Memory B cell (primary cell): Measurements from ENCODE around the gene COL23A1.
A peak's percentile ranks its signal among the peaks of the same experiment; 100 is the strongest.
"Not testable (repeated sequence)": the region's sequence is repeated elsewhere in the genome, so short reads cannot be mapped to it uniquely, and the experiment has no call there.

Source experiments
- ATAC-seq: fragments of 150-1000 bp; cut with Tn5 transposase; 2 replicates; pipeline ENCODE4 v1.10.0; 2021; ENCODE audit warnings: low read depth, mild to moderate bottlenecking, moderate library complexity
- DNase-seq, 2 donors: peaks; one replicate each; pipeline ENCODE4 v3.0.0; 2022; ENCODE audit warnings: low spot score in 2 of 2
- H3K27ac Mint-ChIP-seq: one replicate; pipeline ENCODE4 v1.8.0; 2022; ENCODE audit warnings: mild to moderate bottlenecking, moderate library complexity, mixed read lengths
- H3K27me3 Mint-ChIP-seq: one replicate; pipeline ENCODE4 v1.8.0; 2022; ENCODE audit warnings: mixed read lengths
- H3K36me3 Mint-ChIP-seq: one replicate; pipeline ENCODE4 v1.8.0; 2022; ENCODE audit warnings: mild to moderate bottlenecking, mixed read lengths
- H3K4me1 Mint-ChIP-seq: one replicate; pipeline ENCODE4 v1.8.0; 2022; ENCODE audit warnings: mixed read lengths
- H3K4me3 Mint-ChIP-seq: one replicate; pipeline ENCODE4 v1.8.0; 2022; ENCODE audit warnings: mild to moderate bottlenecking, moderate library complexity, mixed read lengths
- H3K9me3 Mint-ChIP-seq: one replicate; pipeline ENCODE4 v1.8.0; 2022; ENCODE audit warnings: mixed read lengths

The COL23A1 gene

GRCh38 chr5:178314061-178314660 is 276.0 kb downstream of the COL23A1 start:
- peaks cover 3% of the 10 kb centered on the region for H3K36me3 Mint-ChIP-seq
- no peak overlapping the region for H3K4me3 Mint-ChIP-seq
- H3K27me3 Mint-ChIP-seq, result peaks cover 4% of the 10 kb centered on the region
- H3K4me1 Mint-ChIP-seq, result no peaks in the 10 kb centered on the region
- ATAC-seq (no peak), DNase-seq (no peak)
- H3K9me3 Mint-ChIP-seq, result peaks cover 7% of the 10 kb centered on the region
- H3K27ac Mint-ChIP-seq, result no peak overlapping the region

GRCh38 chr5:178313316-178313715 is 276.9 kb downstream of the COL23A1 start:
- no peak overlapping the region for H3K27ac Mint-ChIP-seq
- H3K9me3 Mint-ChIP-seq, result peaks cover 7% of the 10 kb centered on the region
- ATAC-seq (no peak), DNase-seq (no peak)
- peaks cover 3% of the 10 kb centered on the region for H3K36me3 Mint-ChIP-seq
- H3K4me3 Mint-ChIP-seq, result no peak overlapping the region
- peaks cover 4% of the 10 kb centered on the region for H3K27me3 Mint-ChIP-seq
- no peaks in the 10 kb centered on the region for H3K4me1 Mint-ChIP-seq

- no peaks in the 10 kb centered on the region for H3K4me1 Mint-ChIP-seq
- peaks cover 4% of the 10 kb centered on the region for H3K27me3 Mint-ChIP-seq
- DNase-seq (no peak), ATAC-seq (no peak)
- H3K27ac Mint-ChIP-seq, result no peak overlapping the region
- H3K4me3 Mint-ChIP-seq, result no peak overlapping the region
- peaks cover 7% of the 10 kb centered on the region for H3K9me3 Mint-ChIP-seq
- peaks cover 3% of the 10 kb centered on the region for H3K36me3 Mint-ChIP-seq
These were observed 277.3 kb downstream of the COL23A1 start for GRCh38 chr5:178312880-178313282.

GRCh38 chr5:178310130-178310865 is 279.9 kb downstream of the COL23A1 start:
- Mint-ChIP-seq H3K4me3 (no peak overlapping the region), H3K27ac (no peak overlapping the region), H3K36me3 (no peaks in the 10 kb centered on the region), H3K4me1 (peaks cover 4% of the 10 kb centered on the region), H3K9me3 (no peaks in the 10 kb centered on the region), H3K27me3 (peaks cover 14% of the 10 kb centered on the region)
- DNase-seq (no peak), ATAC-seq (no peak)

- H3K9me3 Mint-ChIP-seq, result no peaks in the 10 kb centered on the region
- no peak overlapping the region for H3K4me3 Mint-ChIP-seq
These were observed 280.8 kb downstream of the COL23A1 start for GRCh38 chr5:178309271-178310013.

GRCh38 chr5:178308541-178309092 is 281.6 kb downstream of the COL23A1 start:
- H3K4me1 Mint-ChIP-seq, result peaks cover 4% of the 10 kb centered on the region
- no peaks in the 10 kb centered on the region for H3K36me3 Mint-ChIP-seq
- no peak for DNase-seq
- ATAC-seq, result no peak
- peaks cover 14% of the 10 kb centered on the region for H3K27me3 Mint-ChIP-seq
- H3K27ac Mint-ChIP-seq, result no peak overlapping the region
- H3K9me3 Mint-ChIP-seq, result no peaks in the 10 kb centered on the region
- H3K4me3 Mint-ChIP-seq, result no peak overlapping the region

More at GRCh38 chr5:178309271-178310013, 280.8 kb downstream of the COL23A1 start:
- DNase-seq, result no peak
- ATAC-seq, result no peak
- Mint-ChIP-seq H3K4me1 (peaks cover 4% of the 10 kb centered on the region), H3K27ac (no peak overlapping the region), H3K27me3 (peaks cover 14% of the 10 kb centered on the region), H3K36me3 (no peaks in the 10 kb centered on the region)

- H3K4me1 Mint-ChIP-seq, result peaks cover 4% of the 10 kb centered on the region
- no peak overlapping the region for H3K4me3 Mint-ChIP-seq
- DNase-seq (no peak), ATAC-seq (no peak)
- H3K9me3 Mint-ChIP-seq, result no peaks in the 10 kb centered on the region
- H3K27ac Mint-ChIP-seq, result no peak overlapping the region
- H3K36me3 Mint-ChIP-seq, result no peaks in the 10 kb centered on the region
- peaks cover 10% of the 10 kb centered on the region for H3K27me3 Mint-ChIP-seq
These were observed 282.7 kb downstream of the COL23A1 start for GRCh38 chr5:178307267-178308045.

GRCh38 chr5:178306430-178307225 is 283.6 kb downstream of the COL23A1 start:
- Mint-ChIP-seq H3K4me1 (peaks cover 8% of the 10 kb centered on the region), H3K9me3 (no peaks in the 10 kb centered on the region), H3K36me3 (no peaks in the 10 kb centered on the region), H3K27ac (no peak overlapping the region), H3K4me3 (no peak overlapping the region), H3K27me3 (peaks cover 14% of the 10 kb centered on the region)
- DNase-seq, result no peak
- ATAC-seq, result no peak

- peaks cover 19% of the 10 kb centered on the region for H3K27me3 Mint-ChIP-seq
- H3K27ac Mint-ChIP-seq, result no peak overlapping the region
- H3K36me3 Mint-ChIP-seq, result no peaks in the 10 kb centered on the region
- no peak overlapping the region for H3K4me3 Mint-ChIP-seq
- no peaks in the 10 kb centered on the region for H3K9me3 Mint-ChIP-seq
- DNase-seq (no peak), ATAC-seq (no peak)
- H3K4me1 Mint-ChIP-seq, result peaks cover 10% of the 10 kb centered on the region
These were observed 284.4 kb downstream of the COL23A1 start for GRCh38 chr5:178305801-178306200.

GRCh38 chr5:178304761-178305645 is 285.2 kb downstream of the COL23A1 start:
- peaks cover 10% of the 10 kb centered on the region for H3K4me1 Mint-ChIP-seq
- DNase-seq (no peak), ATAC-seq (no peak)
- H3K9me3 Mint-ChIP-seq, result no peaks in the 10 kb centered on the region
- H3K4me3 Mint-ChIP-seq, result no peak overlapping the region
- H3K27ac Mint-ChIP-seq, result no peak overlapping the region
- H3K27me3 Mint-ChIP-seq, result peaks cover 19% of the 10 kb centered on the region
- no peaks in the 10 kb centered on the region for H3K36me3 Mint-ChIP-seq

GRCh38 chr5:178304016-178304415 is 286.2 kb downstream of the COL23A1 start:
- no peaks in the 10 kb centered on the region for H3K36me3 Mint-ChIP-seq
- peaks cover 19% of the 10 kb centered on the region for H3K27me3 Mint-ChIP-seq

GRCh38 chr5:178302321-178302720 is 287.9 kb downstream of the COL23A1 start:
- not testable (repeated sequence) for H3K4me3 Mint-ChIP-seq, DNase-seq, H3K9me3 Mint-ChIP-seq, H3K27ac Mint-ChIP-seq, H3K36me3 Mint-ChIP-seq
- H3K27me3 Mint-ChIP-seq, result peaks cover 19% of the 10 kb centered on the region
- peaks cover 10% of the 10 kb centered on the region for H3K4me1 Mint-ChIP-seq
- ATAC-seq, result peak; percentile 59

More at GRCh38 chr5:178304016-178304415, 286.2 kb downstream of the COL23A1 start:
- no peaks in the 10 kb centered on the region for H3K9me3 Mint-ChIP-seq
- no peak for DNase-seq
- ATAC-seq, result no peak
- H3K4me1 Mint-ChIP-seq, result peaks cover 10% of the 10 kb centered on the region
- H3K27ac Mint-ChIP-seq, result no peak overlapping the region
- no peak overlapping the region for H3K4me3 Mint-ChIP-seq
